Head of caudate nucleus (tissue), 42 donors: ENCODE results near the gene SLC15A5.

ENCODE experiments used
- DNase-seq, 42 donors: peaks; one replicate each; pipeline versions ENCODE4 v3.0.0 to v3.0.0-alpha.2; 2020 to 2021; ENCODE audit warnings: mixed read lengths in 7 of 42
- intact Hi-C: fragments of 100-400 bp; cut with DNase I; formaldehyde crosslinking; loops from one replicate; pipeline ENCODE4 v1.15.0; 2022

The SLC15A5 gene

DNA sequence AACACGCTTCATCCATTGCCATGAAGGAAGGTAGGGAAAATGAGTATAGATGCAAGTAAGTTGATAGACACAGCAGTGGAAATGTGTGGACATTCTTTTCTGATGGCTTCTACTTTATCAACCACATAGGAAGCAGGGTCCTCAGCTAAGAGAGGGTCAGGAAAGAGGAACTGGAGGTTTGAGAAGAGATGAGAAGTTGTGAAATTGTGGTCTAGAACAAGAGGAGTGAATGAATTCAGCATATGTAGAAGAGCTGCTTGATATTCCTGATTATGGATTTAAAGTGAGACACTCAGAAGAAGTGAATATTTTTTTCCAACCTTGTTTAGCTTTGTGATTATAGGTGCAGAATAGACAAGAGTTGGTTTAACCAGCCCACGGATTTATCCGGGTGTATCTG lies 128.5 kb downstream of the SLC15A5 start:
- no peak for DNase-seq
- intact Hi-C loops: no loop called here
